Lower leg skin (tissue), 4 donors: ENCODE data around the gene UVSSA. TPM values are rescaled to one million over a fixed set of nuclear protein-coding genes. Genes with fewer than 3 reads are reported as not detected.

Source experiments
- DNase-seq, 2 donors: peaks; one replicate each; pipeline ENCODE4 v3.0.0-alpha.2; 2019; ENCODE audit warnings: low spot score in 2 of 2
- H3K4me3 ChIP-seq: fragments of 200-600 bp; sonication (generic); 2 replicates; pipeline ENCODE4 v1.5.1; 2017; ENCODE audit warnings: mild to moderate bottlenecking, low read depth; ENCODE audit not compliant: poor library complexity, severe bottlenecking
- CTCF ChIP-seq, 3 donors: fragments of 450-650 bp; IDR thresholded peaks; one replicate each; pipeline ENCODE4 v1.5.1; 2016; ENCODE audit warnings: antibody characterized with exemption in 3 of 3, mild to moderate bottlenecking in 3 of 3, moderate library complexity in 2 of 3
- POLR2A ChIP-seq, 2 donors: fragments of 450-650 bp; IDR thresholded peaks; one replicate each; pipeline ENCODE4 v1.6.1; 2016 to 2017; ENCODE audit warnings: antibody characterized with exemption in 2 of 2, mild to moderate bottlenecking in 1 of 2, moderate library complexity in 1 of 2
- WGBS, 2 donors: methylation state at CpG; one replicate each; pipeline ENCODE4 v1.1.5; 2018; 5-methylcytosine and 5-hydroxymethylcytosine counted together
- intact Hi-C: fragments of 100-400 bp; cut with DNase I; formaldehyde crosslinking; loops from one replicate; pipeline ENCODE4 v1.15.0; 2023; ENCODE audit warnings: low total_unique reads
- total RNA-seq, 4 donors: library from RNA; depleted of rRNA; stranded (reverse); fragments of >200 nt; gene quantifications; one replicate each; pipeline ENCODE4 v1.1.0, GENCODE V29; 2016

UVSSA gene
- total RNA-seq, 4 donors from 2014 or later = 18.2 to 57.4 (median 25.7) TPM

DNA sequence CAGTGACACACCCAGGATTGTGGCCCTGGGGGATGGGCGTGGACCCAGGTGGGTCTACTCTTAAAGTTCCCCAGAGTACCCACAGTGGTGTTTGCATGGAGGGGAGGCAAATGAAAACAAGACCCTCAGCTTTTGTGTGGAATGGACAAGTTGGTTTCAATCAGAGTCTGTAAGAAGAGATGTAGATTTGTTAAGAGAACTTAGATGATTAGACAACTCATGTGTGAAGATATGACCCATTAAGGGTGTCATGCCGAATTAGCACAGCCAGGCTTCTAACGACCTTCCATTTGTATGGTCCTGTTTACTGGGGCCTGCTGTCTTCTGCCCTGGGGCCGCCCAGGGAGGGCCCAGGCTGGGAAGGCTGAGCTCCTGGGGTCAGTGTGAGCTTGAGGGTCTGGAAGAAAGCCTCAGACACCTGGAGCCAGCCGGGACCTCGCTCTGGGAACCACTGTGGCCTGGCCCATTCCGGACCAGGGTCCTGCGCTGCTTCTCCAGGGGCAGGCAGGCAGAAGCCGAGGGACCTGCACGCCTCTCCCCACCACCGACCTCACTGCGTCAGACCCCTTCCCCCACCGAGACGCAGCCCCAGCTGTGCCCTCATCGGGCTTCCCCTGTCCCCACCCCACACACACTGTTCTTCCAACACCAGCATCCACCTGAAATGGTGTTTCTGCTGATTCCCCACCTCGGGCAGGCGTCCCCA, 20.4 kb downstream of the UVSSA start:
- intact Hi-C loops = no loop called here
- H3K4me3 ChIP-seq = no peak overlapping the region
- DNase-seq = peak in 1 of 2 donors; percentile 76
- no peak for TF ChIP-seq POLR2A (IDR thresholded peaks at IDR 0.05)
- no peak for TF ChIP-seq CTCF (IDR thresholded peaks at IDR 0.05)
- 91 to 96% methylated on average over 17 of the region's 17 CpGs for WGBS, 2 donors

GRCh38 chr4:1367936-1368289, 20.9 kb downstream of the UVSSA start:
- no peak overlapping the region for H3K4me3 ChIP-seq
- WGBS, 2 donors = 94 to 99% methylated on average over 6 to 10 of the region's 10 CpGs
- peak in 1 of 2 donors; percentile 81 for DNase-seq
- no peak for TF ChIP-seq CTCF (IDR thresholded peaks at IDR 0.05)
- TF ChIP-seq POLR2A (IDR thresholded peaks at IDR 0.05) = no peak
- intact Hi-C loops = no loop called here

DNA sequence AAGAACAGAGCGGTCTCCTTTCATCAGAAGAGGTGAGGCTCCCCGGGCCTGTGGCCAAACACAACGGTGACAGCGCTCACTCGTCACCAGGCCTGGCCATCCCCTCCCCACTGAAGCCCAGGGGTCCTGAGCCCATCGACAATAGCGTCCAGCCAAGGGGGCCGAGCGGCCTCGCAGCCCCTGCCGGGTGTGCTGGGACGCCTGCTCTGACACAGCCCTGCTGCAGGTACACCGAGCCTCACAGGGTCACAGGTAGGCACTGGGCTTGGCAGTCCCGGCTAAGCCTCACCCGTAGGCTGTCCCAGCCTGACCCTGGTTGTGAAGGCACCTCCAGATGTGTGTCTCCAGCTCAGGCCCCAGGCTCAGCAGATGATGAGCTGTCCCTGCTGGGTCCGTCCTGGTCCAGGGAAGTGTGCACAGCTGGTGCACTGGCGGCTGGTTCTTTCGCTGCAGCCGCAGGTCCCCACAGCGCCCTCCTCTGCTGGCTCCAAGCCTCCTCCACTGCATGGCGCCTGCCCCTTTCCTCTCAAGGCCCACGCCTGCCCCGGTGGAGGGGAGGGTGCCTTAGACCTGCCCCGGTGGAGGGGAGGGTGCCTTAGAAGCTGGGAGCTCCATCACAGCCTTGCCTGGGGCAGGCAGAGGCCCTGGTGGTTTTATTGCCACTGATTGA, 21.5 kb downstream of the UVSSA start:
- 93 to 97% methylated on average over 6 to 23 of the region's 24 CpGs for WGBS, 2 donors
- TF ChIP-seq CTCF (IDR thresholded peaks at IDR 0.05) (no peak), POLR2A (IDR thresholded peaks at IDR 0.05) (no peak)
- intact Hi-C loops = no loop called here
- no peak overlapping the region for H3K4me3 ChIP-seq
- peak in 1 of 2 donors; percentile 71 for DNase-seq

GRCh38 chr4:1369091-1369450, 22.1 kb downstream of the UVSSA start:
- H3K4me3 ChIP-seq = no peak overlapping the region
- intact Hi-C loops = no loop called here
- 85 to 91% methylated on average over 13 of the region's 18 CpGs for WGBS, 2 donors
- DNase-seq = peak in 1 of 2 donors; percentile 79
- TF ChIP-seq CTCF (IDR thresholded peaks at IDR 0.05) (no peak), POLR2A (IDR thresholded peaks at IDR 0.05) (no peak)

DNA sequence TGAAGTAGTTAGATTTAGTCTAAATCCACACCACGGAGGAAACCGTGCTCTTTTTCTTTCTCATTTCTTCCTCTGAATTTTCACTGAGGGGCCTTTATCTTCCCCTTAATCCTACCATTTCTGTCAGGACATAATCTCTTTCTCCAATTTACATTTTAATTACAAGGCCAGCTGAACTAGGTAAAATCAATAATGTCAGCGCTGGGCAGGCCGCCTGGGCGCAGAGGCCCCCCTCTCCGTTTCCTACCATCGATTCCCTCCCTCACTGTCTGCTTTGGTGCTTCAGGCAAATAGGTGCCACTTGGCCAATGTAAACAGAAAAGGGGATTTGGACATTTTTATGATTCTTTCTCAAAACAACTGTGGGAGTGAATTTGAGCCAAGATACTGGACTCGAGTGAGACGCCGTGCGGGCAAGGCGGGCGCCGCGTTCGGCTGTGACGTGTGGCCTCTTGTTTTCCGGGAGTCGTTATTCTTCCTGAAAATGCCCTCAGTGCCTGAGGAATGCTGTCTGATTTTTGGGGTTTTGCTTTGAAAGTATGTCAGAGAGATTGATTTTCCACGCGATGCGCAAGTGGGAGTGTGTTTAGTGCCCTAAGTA, 22.6 kb downstream of the UVSSA start:
- no peak for TF ChIP-seq POLR2A (IDR thresholded peaks at IDR 0.05)
- TF ChIP-seq CTCF (IDR thresholded peaks at IDR 0.05) = no peak
- WGBS, 2 donors = 92 to 93% methylated on average over 22 of the region's 22 CpGs
- peak in 1 of 2 donors; percentile 57 for DNase-seq
- intact Hi-C loops = no loop called here
- H3K4me3 ChIP-seq = no peak overlapping the region
